Immature natural killer cell (primary cell): ENCODE measurements around the gene CTBP2. TPM values are rescaled to one million over a fixed set of nuclear protein-coding genes. Genes with fewer than 3 reads are reported as not detected.

Source experiments
- DNase-seq, 3 donors: peaks; one replicate each; pipeline ENCODE4 v3.0.0; 2022; ENCODE audit warnings: mixed read lengths in 1 of 3
- H3K27ac Mint-ChIP-seq, 6 donors: one replicate each; pipeline ENCODE4 v1.8.0; 2020; ENCODE audit warnings: mixed read lengths in 6 of 6, mild to moderate bottlenecking in 5 of 6, inconsistent platforms in 4 of 6, moderate library complexity in 3 of 6
- H3K27me3 Mint-ChIP-seq, 3 donors: one replicate each; pipeline ENCODE4 v1.8.0; 2020 to 2021; ENCODE audit warnings: low read depth in 3 of 3, mild to moderate bottlenecking in 3 of 3, mixed read lengths in 3 of 3, moderate library complexity in 3 of 3, inconsistent platforms in 1 of 3
- H3K36me3 Mint-ChIP-seq, 3 donors: one replicate each; pipeline ENCODE4 v1.8.0; 2020; ENCODE audit warnings: mixed read lengths in 3 of 3, inconsistent platforms in 2 of 3, mild to moderate bottlenecking in 2 of 3
- H3K4me1 Mint-ChIP-seq, 2 donors: one replicate each; pipeline ENCODE4 v1.8.0; 2020; ENCODE audit warnings: inconsistent platforms in 2 of 2, mild to moderate bottlenecking in 2 of 2, mixed read lengths in 2 of 2, moderate library complexity in 1 of 2
- H3K4me3 Mint-ChIP-seq, 5 donors: one replicate each; pipeline ENCODE4 v1.8.0; 2020; ENCODE audit warnings: mild to moderate bottlenecking in 5 of 5, mixed read lengths in 5 of 5, inconsistent platforms in 3 of 5, moderate library complexity in 3 of 5
- H3K9me3 Mint-ChIP-seq, 6 donors: one replicate each; pipeline ENCODE4 v1.8.0; 2020; ENCODE audit warnings: mild to moderate bottlenecking in 6 of 6, mixed read lengths in 6 of 6, inconsistent platforms in 4 of 6, moderate library complexity in 3 of 6
- polyA plus RNA-seq, 3 donors: library from polyadenylated mRNA; unstranded; fragments of 300-500 nt; fragmentation: Illumina TruSeq; gene quantifications; one replicate each; pipeline ENCODE4 v1.2.3, GENCODE V29; 2021

Gene CTBP2
- polyA plus RNA-seq, 3 donors from 2014 or later, result 89.8 to 154 (median 131) TPM

- Mint-ChIP-seq H3K4me1 (peaks cover 46 to 47% of the 10 kb centered on the region in 2 donors), H3K36me3 (peaks cover 0 to under 1% (median 0%) of the 10 kb centered on the region in 3 donors), H3K27me3 (peaks cover 7 to 21% (median 9%) of the 10 kb centered on the region in 3 donors), H3K4me3 (peak overlapping the region; percentile 88 to 98 (median 97)), H3K9me3 (no peaks in the 10 kb centered on the region), H3K27ac (peak overlapping the region; percentile 86 to 98 (median 90))
- DNase-seq, result peak; percentile 58 to 68 (median 61)
Observed at GRCh38 chr10:125158601-125159485, 1.5 kb downstream of the CTBP2 start.

- peaks cover 52 to 53% of the 10 kb centered on the region in 2 donors for H3K4me1 Mint-ChIP-seq
- peak overlapping the region; percentile 86 to 98 (median 90) for H3K27ac Mint-ChIP-seq
- peak overlapping the region; percentile 88 to 98 (median 97) for H3K4me3 Mint-ChIP-seq
Observed at GRCh38 chr10:125158275-125158600, 2.1 kb downstream of the CTBP2 start.

GRCh38 chr10:125157505-125157904 is 2.9 kb downstream of the CTBP2 start:
- Mint-ChIP-seq H3K36me3 (peaks cover 0 to 6% (median 0%) of the 10 kb centered on the region in 3 donors), H3K27me3 (peaks cover 7 to 21% (median 9%) of the 10 kb centered on the region in 3 donors), H3K9me3 (no peaks in the 10 kb centered on the region), H3K4me3 (peak overlapping the region; percentile 88 to 98 (median 97)), H3K4me1 (peaks cover 59 to 61% of the 10 kb centered on the region in 2 donors), H3K27ac (peak overlapping the region; percentile 86 to 98 (median 90))
- DNase-seq, result no peak

More at GRCh38 chr10:125158275-125158600, 2.1 kb downstream of the CTBP2 start:
- Mint-ChIP-seq H3K27me3 (peaks cover 7 to 21% (median 9%) of the 10 kb centered on the region in 3 donors), H3K36me3 (peaks cover 0 to 6% (median 0%) of the 10 kb centered on the region in 3 donors), H3K9me3 (no peaks in the 10 kb centered on the region)
- DNase-seq, result no peak

- Mint-ChIP-seq H3K27ac (peak overlapping the region; percentile 86 to 98 (median 90)), H3K4me1 (peaks cover 63 to 66% of the 10 kb centered on the region in 2 donors), H3K27me3 (peaks cover 7 to 21% (median 9%) of the 10 kb centered on the region in 3 donors), H3K36me3 (peaks cover 0 to 6% (median 0%) of the 10 kb centered on the region in 3 donors), H3K4me3 (peak overlapping the region; percentile 88 to 98 (median 97)), H3K9me3 (no peaks in the 10 kb centered on the region)
- no peak for DNase-seq
Observed at GRCh38 chr10:125156739-125157480, 3.5 kb downstream of the CTBP2 start.

GRCh38 chr10:125156196-125156595 is 4.2 kb downstream of the CTBP2 start:
- H3K27ac Mint-ChIP-seq, result peak overlapping the region; percentile 86 to 98 (median 90)
- H3K4me1 Mint-ChIP-seq, result peaks cover 65 to 69% of the 10 kb centered on the region in 2 donors
- H3K27me3 Mint-ChIP-seq, result peaks cover 7 to 24% (median 11%) of the 10 kb centered on the region in 3 donors
- no peak for DNase-seq
- peaks cover 0 to 6% (median 0%) of the 10 kb centered on the region in 3 donors for H3K36me3 Mint-ChIP-seq
- no peaks in the 10 kb centered on the region for H3K9me3 Mint-ChIP-seq
- H3K4me3 Mint-ChIP-seq, result peak overlapping the region; percentile 76 to 98 (median 97)

- peaks cover 0 to 6% (median 0%) of the 10 kb centered on the region in 3 donors for H3K36me3 Mint-ChIP-seq
- peak overlapping the region; percentile 67 to 98 (median 90) for H3K4me3 Mint-ChIP-seq
- peak overlapping the region; percentile 72 to 98 (median 85) for H3K27ac Mint-ChIP-seq
- no peak for DNase-seq
- H3K27me3 Mint-ChIP-seq, result peaks cover 7 to 27% (median 17%) of the 10 kb centered on the region in 3 donors
- H3K9me3 Mint-ChIP-seq, result no peaks in the 10 kb centered on the region
- peaks cover 76 to 80% of the 10 kb centered on the region in 2 donors for H3K4me1 Mint-ChIP-seq
Observed at GRCh38 chr10:125155101-125155500, 5.3 kb downstream of the CTBP2 start.

GRCh38 chr10:125154529-125154928 is 5.8 kb downstream of the CTBP2 start:
- peak overlapping the region; percentile 78 to 98 (median 88) for H3K27ac Mint-ChIP-seq
- H3K9me3 Mint-ChIP-seq, result no peaks in the 10 kb centered on the region

GRCh38 chr10:125153703-125154490 is 6.5 kb downstream of the CTBP2 start:
- no peak for DNase-seq
- Mint-ChIP-seq H3K27me3 (peaks cover 5 to 25% (median 14%) of the 10 kb centered on the region in 3 donors), H3K36me3 (peaks cover 0 to 6% (median 0%) of the 10 kb centered on the region in 3 donors), H3K4me1 (peaks cover 88 to 92% of the 10 kb centered on the region in 2 donors), H3K4me3 (peak overlapping the region; percentile 67 to 90 (median 75)), H3K9me3 (no peaks in the 10 kb centered on the region), H3K27ac (peak overlapping the region; percentile 77 to 98 (median 88))

More at GRCh38 chr10:125154529-125154928, 5.8 kb downstream of the CTBP2 start:
- peaks cover 82 to 86% of the 10 kb centered on the region in 2 donors for H3K4me1 Mint-ChIP-seq
- peaks cover 0 to 6% (median 0%) of the 10 kb centered on the region in 3 donors for H3K36me3 Mint-ChIP-seq
- DNase-seq, result no peak
- peaks cover 5 to 25% (median 14%) of the 10 kb centered on the region in 3 donors for H3K27me3 Mint-ChIP-seq
- peak overlapping the region; percentile 67 to 90 (median 75) for H3K4me3 Mint-ChIP-seq

- H3K36me3 Mint-ChIP-seq, result peaks cover 0 to 8% (median 0%) of the 10 kb centered on the region in 3 donors
- H3K4me1 Mint-ChIP-seq, result peaks cover 93 to 96% of the 10 kb centered on the region in 2 donors
- no peak for DNase-seq
- no peaks in the 10 kb centered on the region for H3K9me3 Mint-ChIP-seq
- peak overlapping the region; percentile 62 to 98 (median 88) for H3K27ac Mint-ChIP-seq
- H3K27me3 Mint-ChIP-seq, result peaks cover 0 to 17% (median 8%) of the 10 kb centered on the region in 3 donors
- H3K4me3 Mint-ChIP-seq, result peak overlapping the region; percentile 69 to 90 (median 76)
Observed at GRCh38 chr10:125152450-125153368, 7.7 kb downstream of the CTBP2 start.

- H3K27me3 Mint-ChIP-seq, result peaks cover 0 to 17% (median 8%) of the 10 kb centered on the region in 3 donors
- H3K27ac Mint-ChIP-seq, result peak overlapping the region; percentile 91 to 99 (median 96)
- peak; percentile 81 to 83 (median 81) for DNase-seq
- H3K4me3 Mint-ChIP-seq, result peak overlapping the region; percentile 76 to 91 (median 83)
- H3K36me3 Mint-ChIP-seq, result peaks cover 0 to 8% (median 0%) of the 10 kb centered on the region in 3 donors
- H3K9me3 Mint-ChIP-seq, result no peaks in the 10 kb centered on the region
- H3K4me1 Mint-ChIP-seq, result peaks cover 93 to 96% of the 10 kb centered on the region in 2 donors
Observed at GRCh38 chr10:125151553-125152449, 8.6 kb downstream of the CTBP2 start.

GRCh38 chr10:125151170-125151552 is 9.2 kb downstream of the CTBP2 start:
- Mint-ChIP-seq H3K4me3 (peak overlapping the region; percentile 72 to 91 (median 83)), H3K4me1 (peaks cover 93 to 96% of the 10 kb centered on the region in 2 donors), H3K9me3 (no peaks in the 10 kb centered on the region), H3K27me3 (peaks cover 0 to 17% (median 8%) of the 10 kb centered on the region in 3 donors), H3K27ac (peak overlapping the region; percentile 91 to 99 (median 96)), H3K36me3 (peaks cover 0 to 8% (median 0%) of the 10 kb centered on the region in 3 donors)
- no peak for DNase-seq
